Endothelial cell of umbilical vein (primary cell): ENCODE measurements around the gene TCEAL3. TPM values are rescaled to one million over a fixed set of nuclear protein-coding genes. Genes with fewer than 3 reads are reported as not detected.

Source experiments
- BruUV-seq: library from RNA; stranded (reverse); fragments of 400-500 nt; replicated peaks from 2 replicates; lab custom pipeline; 2021; lab: Mats Ljungman, UMichigan
- CTCF ChIA-PET: fragments of 300-600, 350-600 bp; sonication (Branson Sonifier 250); formaldehyde crosslinking; loops from one replicate; lab custom pipeline; 2021; ENCODE audit warnings: antibody characterized with exemption, inconsistent platforms; lab: Charles Lee
- POLR2A ChIA-PET: fragments of 300-600, 350-600 bp; sonication (Branson Sonifier 250); formaldehyde crosslinking; loops from one replicate; lab custom pipeline; 2021; ENCODE audit warnings: antibody characterized with exemption, inconsistent platforms; lab: Charles Lee
- DNase-seq: peaks from one replicate; pipeline ENCODE4 v3.0.0-alpha.2; 2011; ENCODE audit warnings: low read depth, low spot score
- FAIRE-seq: peaks from 2 replicates; lab custom pipeline; 2011; peaks lifted over from hg19 to GRCh38; lab: Jason Lieb, UNC
- H2AFZ ChIP-seq: 2 replicates; pipeline ENCODE4 v1.6.0; 2012; ENCODE audit warnings: low read depth, low read length, control low read depth, inconsistent platforms
- H3K27ac ChIP-seq: 2 replicates; pipeline ENCODE4 v1.5.1; 2011; ENCODE audit warnings: low read depth, mild to moderate bottlenecking, control low read depth, low read length, moderate library complexity; ENCODE audit not compliant: insufficient read depth
- H3K27me3 ChIP-seq, 2 experiments: 2 replicates each; pipeline versions ENCODE4 v1.6.0 to v1.6.1; 2011; ENCODE audit warnings: low read length in 2 of 2, mixed read lengths in 1 of 2; ENCODE audit not compliant: control insufficient read depth in 2 of 2, insufficient read depth in 2 of 2
- H3K36me3 ChIP-seq, 2 experiments: 2 replicates in 1 of 2; 3 replicates in 1 of 2; pipeline ENCODE4 v1.5.1; 2011; ENCODE audit warnings: low read length in 2 of 2, mild to moderate bottlenecking in 1 of 2, moderate library complexity in 1 of 2; ENCODE audit not compliant: control insufficient read depth in 2 of 2, insufficient read depth in 2 of 2; ENCODE audit errors: extremely low read depth in 1 of 2
- H3K4me1 ChIP-seq: 3 replicates; pipeline ENCODE4 v1.5.1; 2011; ENCODE audit warnings: mild to moderate bottlenecking, low read length; ENCODE audit not compliant: control insufficient read depth, insufficient read depth; ENCODE audit errors: extremely low read depth
- H3K4me2 ChIP-seq: 2 replicates; pipeline ENCODE4 v1.6.1; 2011; ENCODE audit warnings: low read length, control low read depth, mixed read lengths; ENCODE audit not compliant: insufficient read depth
- H3K4me3 ChIP-seq, 3 experiments: fragments of 200-600 bp in 1 of 3; sonication (generic), shearing (Covaris generic) in 1 of 3; replicated peaks in 1 of 3; 2 replicates each; pipeline ENCODE4 v1.5.1; 2011 to 2016; ENCODE audit warnings: control low read depth in 3 of 3, low read length in 3 of 3, mild to moderate bottlenecking in 2 of 3, inconsistent platforms in 1 of 3, low read depth in 1 of 3, moderate library complexity in 1 of 3; ENCODE audit not compliant: insufficient read depth in 1 of 3
- H3K79me2 ChIP-seq: 2 replicates; pipeline ENCODE4 v1.6.0; 2012; ENCODE audit warnings: low read length, inconsistent platforms; ENCODE audit not compliant: control insufficient read depth, insufficient read depth
- H3K9ac ChIP-seq: replicated peaks from 2 replicates; pipeline ENCODE3; 2011; ENCODE audit warnings: low read length, control low read depth; ENCODE audit not compliant: insufficient read depth; ENCODE audit errors: extremely low read depth
- H3K9me1 ChIP-seq: replicated peaks from 3 replicates; pipeline ENCODE4 v1.6.0; 2011; ENCODE audit warnings: mild to moderate bottlenecking, low read length; ENCODE audit not compliant: control insufficient read depth, insufficient read depth; ENCODE audit errors: extremely low read depth
- H3K9me3 ChIP-seq: replicated peaks from 2 replicates; pipeline ENCODE4 v1.5.1; 2012; ENCODE audit warnings: low read length, inconsistent platforms; ENCODE audit not compliant: control insufficient read depth, insufficient read depth
- H4K20me1 ChIP-seq: replicated peaks from 2 replicates; pipeline ENCODE3; 2011; ENCODE audit warnings: mild to moderate bottlenecking, low read length; ENCODE audit not compliant: control insufficient read depth, insufficient read depth; ENCODE audit errors: extremely low read depth
- CTCF ChIP-seq, 2 donors: IDR thresholded peaks; 1 replicate in 1 of 2; 2 replicates in 1 of 2; pipeline ENCODE4 v1.5.1; 2011; ENCODE audit warnings: low read length in 2 of 2, mild to moderate bottlenecking in 2 of 2, moderate library complexity in 2 of 2, control low read depth in 1 of 2, inconsistent platforms in 1 of 2, low read depth in 1 of 2; ENCODE audit not compliant: insufficient read depth in 1 of 2; ENCODE audit errors: extremely low read depth in 1 of 2
- EZH2 ChIP-seq: IDR thresholded peaks from 2 replicates; pipeline ENCODE4 v1.6.1; 2012; ENCODE audit warnings: borderline replicate concordance, low read depth, mild to moderate bottlenecking, moderate library complexity, low read length, inconsistent platforms; ENCODE audit not compliant: severe bottlenecking
- FOS ChIP-seq: IDR thresholded peaks from 2 replicates; pipeline ENCODE4 v1.6.1; 2011; ENCODE audit warnings: mild to moderate bottlenecking, low read length, moderate library complexity, borderline replicate concordance; ENCODE audit not compliant: insufficient read depth
- GATA2 ChIP-seq: IDR thresholded peaks from 2 replicates; pipeline ENCODE4 v1.7.0; 2011; ENCODE audit warnings: low read depth, mild to moderate bottlenecking, moderate library complexity, mixed read lengths, low read length; ENCODE audit not compliant: insufficient read length, insufficient read depth
- JUN ChIP-seq: IDR thresholded peaks from 2 replicates; pipeline ENCODE4 v1.6.1; 2011; ENCODE audit warnings: borderline replicate concordance, low read depth; ENCODE audit not compliant: insufficient read length, insufficient read depth
- MAX ChIP-seq: IDR thresholded peaks from 2 replicates; pipeline ENCODE4 v1.6.1; 2011; ENCODE audit not compliant: insufficient read depth, insufficient read length
- MYC ChIP-seq: IDR thresholded peaks from one replicate; pipeline ENCODE4 v1.6.1; 2011; ENCODE audit warnings: mild to moderate bottlenecking, low read depth, low read length
- POLR2A ChIP-seq: IDR thresholded peaks from 2 replicates; pipeline ENCODE4 v1.6.1; 2012; ENCODE audit warnings: low read depth, mild to moderate bottlenecking, control low read depth, low read length
- POLR2AphosphoS5 ChIP-seq: IDR thresholded peaks from 2 replicates; pipeline ENCODE4 v1.6.1; 2012; ENCODE audit warnings: low read depth, mild to moderate bottlenecking, control low read depth, low read length, moderate library complexity; ENCODE audit not compliant: insufficient read depth
- dilution Hi-C: fragments of 300-500 bp; cut with MboI; formaldehyde crosslinking; loops from one replicate; pipeline ENCODE4 v1.15.0; 2019; ENCODE audit warnings: low sequenced_read_pairs; ENCODE audit not compliant: extremely low pct_ligation_motif_present
- intact Hi-C: fragments of 100-400 bp; cut with micrococcal nuclease; formaldehyde crosslinking; loops from one replicate; pipeline ENCODE4 v1.10.0; 2022
- polyA plus RNA-seq, 4 experiments: library from polyadenylated mRNA; depleted of rRNA in 3 of 4; stranded (reverse) in 3 of 4; unstranded in 1 of 4; fragments of >200 nt; gene quantifications; 2 replicates each; pipeline versions ENCODE4 v1.2.1 to v1.2.3, GENCODE V29; 2011 to 2012; ENCODE audit warnings: missing spikeins in 1 of 4
- total RNA-seq: library from RNA; stranded (reverse); gene quantifications from 2 replicates; pipeline ENCODE4 v1.2.3, GENCODE V29; 2021

The TCEAL3 gene
- total and polyA plus RNA-seq, 2 donors (not counting 3 experiments of a cell fraction or from before 2014, with no cell fraction given): 8.9 to 23.7 TPM

- DNase-seq (no peak), FAIRE-seq (no peak)
- Histone ChIP-seq H3K27ac (no peak overlapping the region), H3K36me3 (no peaks in the 10 kb centered on the region), H3K9me1 (no peaks in the 10 kb centered on the region), H3K9me3 (no peaks in the 10 kb centered on the region), H3K9ac (no peak overlapping the region), H3K4me1 (no peaks in the 10 kb centered on the region), H3K79me2 (no peaks in the 10 kb centered on the region), H3K4me2 (no peak overlapping the region), H3K4me3 (no peak overlapping the region), H2AFZ (no peak overlapping the region), H4K20me1 (no peaks in the 10 kb centered on the region), H3K27me3 (no peaks in the 10 kb centered on the region)
- intact Hi-C loops (no loop called here), dilution Hi-C loops (no loop called here)
- no peak for TF ChIP-seq JUN
- TF ChIP-seq MAX: no peak
- no peak for TF ChIP-seq GATA2
- no peak for TF ChIP-seq CTCF (IDR thresholded peaks at IDR 0.05; ENCODE audit: extremely low read depth in 1 of 2, insufficient read depth in 1 of 2, low read depth in 1 of 2, low read length in 2 of 2)
- no peak for TF ChIP-seq EZH2
- no peak for TF ChIP-seq POLR2A
- TF ChIP-seq POLR2AphosphoS5: no peak
- TF ChIP-seq MYC: no peak
- TF ChIP-seq FOS: no peak
- POLR2A ChIA-PET: no interaction called here
- CTCF ChIA-PET: no interaction called here
- BruUV-seq: no TSS peak
Measured at GRCh38 chrX:103571726-103572125, 36.0 kb upstream of the TCEAL3 start.
